Activated CD4-positive, alpha-beta T cell treated with anti-CD3 and anti-CD28 coated beads for 36 hours (primary cell): Measurements from ENCODE around the gene MYH7. TPM values are rescaled to one million over a fixed set of nuclear protein-coding genes. Genes with fewer than 3 reads are reported as not detected.
"Not testable (repeated sequence)": the region's sequence is repeated elsewhere in the genome, so short reads cannot be mapped to it uniquely, and the experiment has no call there.

ENCODE experiments used
- ATAC-seq: fragments of 200-7000 bp; cut with Tn5 transposase; one replicate; pipeline ENCODE4 v1.10.0; 2021; ENCODE audit warnings: mild to moderate bottlenecking, moderate library complexity
- CTCF ChIA-PET: fragments of 350-600 bp; sonication (Branson Sonifier 250); formaldehyde crosslinking; loops from one replicate; lab custom pipeline; 2021; ENCODE audit warnings: antibody characterized with exemption; lab: Charles Lee
- POLR2A ChIA-PET: fragments of 350-600 bp; sonication (Branson Sonifier 250); formaldehyde crosslinking; loops from one replicate; lab custom pipeline; 2021; ENCODE audit warnings: antibody characterized with exemption, inconsistent platforms; lab: Charles Lee
- DNase-seq: peaks from one replicate; pipeline ENCODE4 v3.0.0-alpha.2; 2020
- H3K27ac Mint-ChIP-seq: one replicate; pipeline ENCODE4 v1.8.0; 2021; ENCODE audit warnings: mixed read lengths
- H3K27me3 Mint-ChIP-seq: one replicate; pipeline ENCODE4 v1.8.0; 2021; ENCODE audit warnings: mixed read lengths
- H3K36me3 Mint-ChIP-seq: one replicate; pipeline ENCODE4 v1.8.0; 2021; ENCODE audit warnings: low read depth, mixed read lengths
- H3K4me1 Mint-ChIP-seq: one replicate; pipeline ENCODE4 v1.8.0; 2021; ENCODE audit warnings: mixed read lengths
- H3K4me3 Mint-ChIP-seq: one replicate; pipeline ENCODE4 v1.8.0; 2021; ENCODE audit warnings: mild to moderate bottlenecking, moderate library complexity, mixed read lengths
- H3K9me3 Mint-ChIP-seq: one replicate; pipeline ENCODE4 v1.8.0; 2021; ENCODE audit warnings: low read depth, mixed read lengths
- intact Hi-C, 2 experiments: fragments of 100-400 bp; cut with DNase I in 1 of 2; cut with micrococcal nuclease in 1 of 2; formaldehyde crosslinking; loops; one replicate each; pipeline versions ENCODE4 v1.14.2 to v1.15.1; 2022 to 2024; cut with DNase I, micrococcal nuclease
- total RNA-seq, 2 experiments: library from RNA; stranded (reverse); gene quantifications; one replicate each; pipeline ENCODE4 v1.2.3, GENCODE V29; 2021

MYH7 gene
- total RNA-seq, 2 experiments from 2014 or later: 0.05 to 0.07 TPM

- Mint-ChIP-seq H3K9me3 (no peaks in the 10 kb centered on the region), H3K4me3 (no peak overlapping the region), H3K36me3 (peaks cover 18% of the 10 kb centered on the region), H3K27ac (no peak overlapping the region), H3K27me3 (no peaks in the 10 kb centered on the region), H3K4me1 (peaks cover 11% of the 10 kb centered on the region)
- intact Hi-C loops: loop anchor here (1.0 to 10.0 kb wide), 14 partner anchors 83 to 974 kb away; partner anchors contain the start of genes HOMEZ (in 2 of the 2), PABPN1 (in 2 of the 2), THTPA (in 2 of the 2) and ZFHX2 (in 2 of the 2)
- ChIA-PET POLR2A (no interaction called here), CTCF (interaction anchor here (0.6 to 4.2 kb wide), 13 partner anchors 11 to 498 kb away, joined by 3 to 31 read pairs (median 4); partner anchors contain the start of genes PABPN1 and ZFHX2)
- ATAC-seq (peak; percentile 0), DNase-seq (no peak)
Measured at GRCh38 chr14:23468704-23469126, 33.3 kb upstream of the MYH7 start.

- CTCF ChIA-PET: interaction anchor here (0.7 kb wide), 1 partner anchor 280 kb away, joined by 3 read pairs; no protein-coding TSS in a partner anchor
- peaks cover under 1% of the 10 kb centered on the region for H3K4me1 Mint-ChIP-seq
Measured at GRCh38 chr14:23465261-23465660, 29.8 kb upstream of the MYH7 start.

DNA sequence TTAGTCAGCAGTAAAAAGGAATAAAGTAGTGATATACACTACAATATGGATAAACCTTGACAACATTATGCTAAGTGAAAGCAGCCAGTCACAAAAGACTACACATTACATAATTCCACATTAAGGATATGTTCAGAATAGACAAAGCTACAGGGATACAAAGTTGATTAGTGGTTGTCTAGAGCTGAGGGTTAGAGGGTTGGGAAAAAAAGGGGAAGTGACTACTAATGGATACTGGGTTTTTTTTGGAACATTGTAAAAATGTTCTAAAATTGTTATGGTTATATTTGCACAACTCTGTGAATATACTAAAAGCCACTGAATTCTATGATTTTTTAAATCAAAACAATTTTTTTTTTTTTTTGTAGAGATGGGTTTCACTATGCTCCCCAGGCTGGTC lies 29.2 kb upstream of the MYH7 start:
- Mint-ChIP-seq H3K27ac (no peak overlapping the region), H3K4me1 (no peaks in the 10 kb centered on the region), H3K9me3 (no peaks in the 10 kb centered on the region), H3K4me3 (no peak overlapping the region), H3K27me3 (peaks cover 2% of the 10 kb centered on the region), H3K36me3 (no peaks in the 10 kb centered on the region)
- POLR2A ChIA-PET: no interaction called here
- CTCF ChIA-PET: no interaction called here
- DNase-seq (no peak), ATAC-seq (no peak)
- intact Hi-C loops: loop anchor here in 1 of 2 experiments (5.0 to 10.0 kb wide), 2 partner anchors 637 to 680 kb away; partner anchors contain the start of genes EMC9, MRPL52, PSME2 and RNF31

More at GRCh38 chr14:23465261-23465660, 29.8 kb upstream of the MYH7 start:
- peaks cover 2% of the 10 kb centered on the region for H3K27me3 Mint-ChIP-seq
- no peak overlapping the region for H3K4me3 Mint-ChIP-seq
- no peaks in the 10 kb centered on the region for H3K9me3 Mint-ChIP-seq
- H3K27ac Mint-ChIP-seq: no peak overlapping the region
- intact Hi-C loops: loop anchor here in 1 of 2 experiments (5.0 to 10.0 kb wide), 2 partner anchors 638 to 680 kb away; partner anchors contain the start of genes EMC9, MRPL52, PSME2 and RNF31
- no peak for DNase-seq
- no peak for ATAC-seq
- peaks cover under 1% of the 10 kb centered on the region for H3K36me3 Mint-ChIP-seq
- POLR2A ChIA-PET: no interaction called here

- H3K4me1 Mint-ChIP-seq: no peaks in the 10 kb centered on the region
- no peaks in the 10 kb centered on the region for H3K36me3 Mint-ChIP-seq
- H3K27me3 Mint-ChIP-seq: peaks cover 12% of the 10 kb centered on the region
- DNase-seq (no peak), ATAC-seq (no peak)
- intact Hi-C loops: loop anchor here in 1 of 2 experiments (10.0 kb wide), 1 partner anchor 684 kb away; the partner anchor contains the start of genes EMC9, PSME2 and RNF31
- no peaks in the 10 kb centered on the region for H3K9me3 Mint-ChIP-seq
- POLR2A ChIA-PET: no interaction called here
- CTCF ChIA-PET: interaction anchor here (1.4 kb wide), 1 partner anchor 133 kb away, joined by 3 read pairs; no protein-coding TSS in a partner anchor
- H3K4me3 Mint-ChIP-seq: no peak overlapping the region
- no peak overlapping the region for H3K27ac Mint-ChIP-seq
Measured at GRCh38 chr14:23460960-23461359, 25.5 kb upstream of the MYH7 start.

DNA sequence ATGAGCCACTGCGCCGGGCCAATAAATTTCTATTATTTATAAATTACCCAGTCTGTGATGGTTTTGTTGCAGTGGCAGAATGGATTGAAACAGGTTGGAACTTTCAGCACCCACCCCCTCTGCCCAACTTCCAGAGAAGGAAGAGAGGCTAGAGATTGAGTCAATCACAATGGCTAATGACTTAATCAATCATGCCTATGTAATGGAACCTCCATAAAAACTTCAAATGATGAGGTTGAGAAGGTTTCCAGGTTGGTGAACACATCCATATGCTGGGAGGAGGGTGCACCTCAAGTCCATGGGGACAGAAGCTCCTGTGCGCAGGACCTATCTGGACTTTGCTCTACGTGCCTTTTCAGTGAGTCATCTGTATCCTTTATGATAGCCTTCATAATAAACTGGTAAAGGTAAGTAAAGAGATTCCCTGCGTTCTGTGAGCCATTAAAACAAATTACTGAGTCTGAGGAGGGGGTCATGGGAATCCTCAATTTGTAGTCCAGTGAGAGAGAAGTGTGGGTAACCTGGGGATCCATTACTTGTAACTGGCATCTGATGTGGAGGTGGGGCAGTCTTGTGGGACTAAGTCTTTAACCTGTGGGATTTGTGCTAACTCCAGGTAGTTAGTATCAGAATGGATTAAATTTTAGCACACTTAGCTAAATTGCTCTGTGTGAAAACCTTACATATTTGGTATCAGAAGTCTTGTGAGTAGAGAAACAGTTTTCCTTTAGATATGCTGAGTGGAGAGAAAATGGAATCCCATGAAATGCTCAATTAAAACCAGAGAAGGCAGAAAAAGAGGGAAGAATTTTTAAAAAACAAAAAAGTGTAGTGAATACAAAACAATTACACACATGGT lies 22.4 kb upstream of the MYH7 start:
- CTCF ChIA-PET: interaction anchor here (0.7 to 1.9 kb wide), 3 partner anchors 10 to 50 kb away, joined by 3 to 6 read pairs (median 3); no protein-coding TSS in a partner anchor
- H3K4me1 Mint-ChIP-seq: no peaks in the 10 kb centered on the region
- no peaks in the 10 kb centered on the region for H3K36me3 Mint-ChIP-seq
- ATAC-seq (no peak), DNase-seq (no peak)
- intact Hi-C loops: no loop called here
- no peaks in the 10 kb centered on the region for H3K9me3 Mint-ChIP-seq
- no peak overlapping the region for H3K27ac Mint-ChIP-seq
- peaks cover 27% of the 10 kb centered on the region for H3K27me3 Mint-ChIP-seq
- no peak overlapping the region for H3K4me3 Mint-ChIP-seq
- POLR2A ChIA-PET: no interaction called here

GRCh38 chr14:23456883-23457586 lies 21.6 kb upstream of the MYH7 start:
- POLR2A ChIA-PET: interaction anchor here (0.9 kb wide), 1 partner anchor 135 kb away, joined by 6 read pairs; no protein-coding TSS in a partner anchor
- intact Hi-C loops, ATAC-seq, H3K4me3 Mint-ChIP-seq, H3K9me3 Mint-ChIP-seq, DNase-seq, H3K27ac Mint-ChIP-seq, H3K4me1 Mint-ChIP-seq, H3K36me3 Mint-ChIP-seq: not testable (repeated sequence)
- H3K27me3 Mint-ChIP-seq: peaks cover 27% of the 10 kb centered on the region
- CTCF ChIA-PET: interaction anchor here (0.9 to 1.9 kb wide), 4 partner anchors 9 to 51 kb away, joined by 3 to 6 read pairs (median 4); no protein-coding TSS in a partner anchor

DNA sequence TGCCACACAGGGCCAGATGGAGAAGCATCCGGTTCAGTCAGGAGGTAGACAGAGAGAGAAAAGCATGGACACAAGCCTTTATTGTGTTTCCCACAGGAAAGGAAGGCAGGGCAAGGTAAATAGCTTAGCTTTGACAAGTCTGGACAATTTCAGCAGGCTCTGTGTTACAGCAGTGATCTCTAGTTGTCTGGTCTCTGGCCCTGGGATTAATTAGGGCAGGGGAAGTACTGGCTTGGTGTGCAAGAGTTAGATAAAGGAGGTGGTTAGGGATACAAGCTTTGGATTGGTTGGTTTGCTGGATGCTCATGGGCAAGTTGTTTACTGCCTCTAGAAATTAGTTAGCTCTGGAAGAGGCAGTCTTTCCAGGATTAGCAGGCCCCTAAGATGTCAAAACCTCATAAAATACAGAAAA lies 19.0 kb upstream of the MYH7 start:
- ChIA-PET POLR2A (no interaction called here), CTCF (interaction anchor here (0.6 to 1.6 kb wide), 3 partner anchors 14 to 178 kb away, joined by 3 to 5 read pairs (median 4); no protein-coding TSS in a partner anchor)
- ATAC-seq (no peak), DNase-seq (no peak)
- peaks cover 27% of the 10 kb centered on the region for H3K27me3 Mint-ChIP-seq
- intact Hi-C loops: no loop called here
- no peaks in the 10 kb centered on the region for H3K4me1 Mint-ChIP-seq
- H3K4me3 Mint-ChIP-seq: no peak overlapping the region
- H3K36me3 Mint-ChIP-seq: no peaks in the 10 kb centered on the region
- H3K9me3 Mint-ChIP-seq: no peaks in the 10 kb centered on the region
- H3K27ac Mint-ChIP-seq: no peak overlapping the region

- intact Hi-C loops: no loop called here
Measured at GRCh38 chr14:23452237-23452636, 16.8 kb upstream of the MYH7 start.

GRCh38 chr14:23450379-23450778 lies 14.9 kb upstream of the MYH7 start:
- ChIA-PET CTCF (interaction anchor here (0.6 kb wide), 1 partner anchor 114 kb away, joined by 3 read pairs; no protein-coding TSS in a partner anchor), POLR2A (no interaction called here)
- H3K9me3 Mint-ChIP-seq: no peaks in the 10 kb centered on the region
- H3K4me1 Mint-ChIP-seq: peaks cover 6% of the 10 kb centered on the region
- H3K36me3 Mint-ChIP-seq: no peaks in the 10 kb centered on the region
- H3K27ac Mint-ChIP-seq: no peak overlapping the region
- peaks cover 14% of the 10 kb centered on the region for H3K27me3 Mint-ChIP-seq
- DNase-seq (no peak), ATAC-seq (no peak)
- intact Hi-C loops: no loop called here
- H3K4me3 Mint-ChIP-seq: no peak overlapping the region

More at GRCh38 chr14:23452237-23452636, 16.8 kb upstream of the MYH7 start:
- no peak for DNase-seq
- no peak for ATAC-seq
- Mint-ChIP-seq H3K4me3 (no peak overlapping the region), H3K27me3 (peaks cover 22% of the 10 kb centered on the region), H3K36me3 (no peaks in the 10 kb centered on the region), H3K27ac (no peak overlapping the region), H3K4me1 (peaks cover 6% of the 10 kb centered on the region), H3K9me3 (no peaks in the 10 kb centered on the region)
- CTCF ChIA-PET: interaction anchor here (1.9 kb wide), 1 partner anchor 72 kb away, joined by 5 read pairs; no protein-coding TSS in a partner anchor
- POLR2A ChIA-PET: no interaction called here

DNA sequence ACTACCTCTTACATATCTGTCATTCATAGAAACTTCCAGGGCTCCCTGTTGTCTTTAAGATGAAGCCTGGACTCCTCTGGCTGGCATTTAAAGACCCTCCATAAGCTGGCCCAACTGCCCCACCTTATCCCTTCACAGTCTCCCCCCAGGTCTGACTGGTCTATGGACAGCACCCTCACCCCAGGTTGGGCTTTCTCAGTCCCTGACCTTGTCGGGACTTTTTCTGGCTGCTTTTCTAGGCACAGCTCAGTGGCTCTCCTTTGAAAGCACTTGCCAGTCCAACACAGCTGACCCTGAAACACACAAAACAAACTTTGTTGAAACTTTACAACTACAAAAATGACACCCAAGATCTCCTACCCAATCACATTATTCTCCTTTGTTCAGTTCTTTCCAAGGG lies 13.9 kb upstream of the MYH7 start:
- Mint-ChIP-seq H3K27me3 (peaks cover 10% of the 10 kb centered on the region), H3K27ac (no peak overlapping the region), H3K4me3 (no peak overlapping the region), H3K36me3 (no peaks in the 10 kb centered on the region), H3K9me3 (no peaks in the 10 kb centered on the region), H3K4me1 (peaks cover 6% of the 10 kb centered on the region)
- ATAC-seq (no peak), DNase-seq (no peak)
- intact Hi-C loops: no loop called here
- ChIA-PET POLR2A (no interaction called here), CTCF (interaction anchor here (2.2 kb wide), 1 partner anchor 8 kb away, joined by 6 read pairs; no protein-coding TSS in a partner anchor)
